CD4-positive, alpha-beta memory T cell (primary cell): ENCODE measurements around the gene REV1. TPM values are rescaled to one million over a fixed set of nuclear protein-coding genes. Genes with fewer than 3 reads are reported as not detected.
A peak's percentile ranks its signal among the peaks of the same experiment; 100 is the strongest.

Source experiments
- CTCF ChIA-PET: fragments of 350-600 bp; sonication (Branson Sonifier 250); formaldehyde crosslinking; loops from one replicate; lab custom pipeline; 2021; ENCODE audit warnings: inconsistent platforms; ENCODE audit not compliant: partially characterized antibody; lab: Charles Lee
- POLR2A ChIA-PET: fragments of 350-600 bp; sonication (Branson Sonifier 250); formaldehyde crosslinking; loops from one replicate; lab custom pipeline; 2021; ENCODE audit not compliant: partially characterized antibody; lab: Charles Lee
- DNase-seq, 5 donors: peaks; one replicate each; pipeline versions ENCODE4 v3.0.0 to v3.0.0-alpha.2; 2020 to 2022; ENCODE audit warnings: mixed read lengths in 1 of 5
- H3K27ac ChIP-seq: one replicate; pipeline ENCODE4 v1.7.0; 2013; ENCODE audit warnings: low read depth, low read length
- H3K27me3 ChIP-seq: 2 replicates; pipeline ENCODE4 v1.7.0; 2013; ENCODE audit warnings: mild to moderate bottlenecking, low read length, moderate library complexity; ENCODE audit not compliant: insufficient read depth
- H3K36me3 ChIP-seq: 2 replicates; pipeline ENCODE4 v1.7.0; 2013; ENCODE audit warnings: mild to moderate bottlenecking, low read length, moderate library complexity; ENCODE audit not compliant: insufficient read depth
- H3K4me1 ChIP-seq: 2 replicates; pipeline ENCODE4 v1.7.0; 2013; ENCODE audit warnings: mild to moderate bottlenecking, low read length, moderate library complexity; ENCODE audit not compliant: insufficient read depth
- H3K4me3 ChIP-seq, 2 donors: one replicate each; pipeline ENCODE4 v1.7.0; 2013; ENCODE audit warnings: low read length in 2 of 2, mild to moderate bottlenecking in 1 of 2
- H3K9me3 ChIP-seq, 2 donors: one replicate each; pipeline ENCODE4 v1.7.0; 2013; ENCODE audit warnings: low read length in 2 of 2, control low read depth in 1 of 2; ENCODE audit not compliant: control insufficient read depth in 1 of 2
- H3K27ac Mint-ChIP-seq, 7 donors: one replicate each; pipeline ENCODE4 v1.8.0; 2020 to 2021; ENCODE audit warnings: mixed read lengths in 7 of 7, mild to moderate bottlenecking in 6 of 7, inconsistent platforms in 3 of 7, moderate library complexity in 3 of 7
- H3K27me3 Mint-ChIP-seq, 2 donors: one replicate each; pipeline ENCODE4 v1.8.0; 2020 to 2021; ENCODE audit warnings: mixed read lengths in 2 of 2
- H3K36me3 Mint-ChIP-seq, 2 donors: one replicate each; pipeline ENCODE4 v1.8.0; 2020 to 2021; ENCODE audit warnings: mixed read lengths in 2 of 2, inconsistent platforms in 1 of 2, mild to moderate bottlenecking in 1 of 2
- H3K4me1 Mint-ChIP-seq, 4 donors: one replicate each; pipeline ENCODE4 v1.8.0; 2020 to 2021; ENCODE audit warnings: mixed read lengths in 4 of 4, mild to moderate bottlenecking in 1 of 4
- H3K4me3 Mint-ChIP-seq, 8 donors: one replicate each; pipeline ENCODE4 v1.8.0; 2020 to 2021; ENCODE audit warnings: mixed read lengths in 8 of 8, mild to moderate bottlenecking in 7 of 8, moderate library complexity in 6 of 8, inconsistent platforms in 3 of 8
- H3K9me3 Mint-ChIP-seq, 8 donors: one replicate each; pipeline ENCODE4 v1.8.0; 2020 to 2021; ENCODE audit warnings: mixed read lengths in 8 of 8, mild to moderate bottlenecking in 5 of 8, inconsistent platforms in 3 of 8, moderate library complexity in 1 of 8
- intact Hi-C: fragments of 100-400 bp; cut with micrococcal nuclease; formaldehyde crosslinking; loops from one replicate; pipeline ENCODE4 v1.15.1; 2023
- polyA plus RNA-seq, 2 donors: library from polyadenylated mRNA; unstranded; fragments of 300-500 nt; fragmentation: Illumina TruSeq; gene quantifications; one replicate each; pipeline ENCODE4 v1.2.3, GENCODE V29; 2021
- total RNA-seq, 2 experiments: library from RNA; stranded (reverse); gene quantifications; one replicate each; pipeline ENCODE4 v1.2.3, GENCODE V29; 2021

Gene REV1
- total and polyA plus RNA-seq, 4 experiments from 2014 or later: 17.0 to 62.0 (median 41.2) TPM

DNA sequence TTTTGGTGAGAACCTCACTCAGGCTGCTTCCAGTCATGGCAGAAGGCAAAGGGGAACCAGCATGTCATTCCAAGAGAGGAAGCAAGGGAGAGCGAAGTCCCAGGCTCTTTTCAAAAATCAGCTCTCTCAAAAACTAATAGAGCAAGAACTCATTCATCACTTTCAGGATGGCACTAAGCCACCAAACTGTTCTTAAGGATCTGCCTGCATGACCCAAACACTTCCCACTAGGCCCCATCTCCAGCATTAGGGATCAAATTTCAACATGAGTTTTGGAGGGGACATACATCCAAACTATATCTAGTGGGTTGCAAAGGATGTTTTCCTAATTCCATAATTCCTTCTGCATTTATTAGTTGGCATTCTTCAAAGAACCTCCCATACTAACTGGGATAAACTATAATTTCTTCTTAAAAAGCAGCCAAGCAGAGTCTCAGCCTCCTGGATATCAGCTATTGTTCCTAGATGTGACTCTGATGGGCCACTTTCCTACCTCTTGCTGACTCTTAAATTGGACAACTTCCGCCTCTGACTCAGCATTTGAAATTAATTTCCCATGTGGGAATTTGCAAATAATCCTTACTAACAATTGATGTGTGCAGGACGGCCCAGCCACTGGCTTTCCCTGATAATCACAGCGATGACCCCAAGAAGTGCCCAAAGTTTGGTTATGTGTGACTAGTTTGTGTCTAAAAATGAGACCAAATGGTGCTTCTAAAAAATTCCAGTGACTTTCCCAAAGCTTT is 5.5 kb upstream of the REV1 start:
- H3K4me1 Mint-ChIP-seq: peaks cover 4 to 8% (median 5%) of the 10 kb centered on the region in 4 donors
- no peak for DNase-seq
- H3K27me3 ChIP-seq: peaks cover 3% of the 10 kb centered on the region
- no peak overlapping the region for H3K27ac ChIP-seq
- H3K36me3 ChIP-seq: no peaks in the 10 kb centered on the region
- intact Hi-C loops: no loop called here
- peaks cover 0 to under 1% of the 10 kb centered on the region in 2 donors for H3K36me3 Mint-ChIP-seq
- H3K9me3 ChIP-seq: no peaks in the 10 kb centered on the region
- H3K9me3 Mint-ChIP-seq: no peaks in the 10 kb centered on the region
- H3K4me3 Mint-ChIP-seq: no peak overlapping the region
- peaks cover 7% of the 10 kb centered on the region for H3K4me1 ChIP-seq
- peak overlapping the region in 1 of 7 donors; percentile 44 for H3K27ac Mint-ChIP-seq
- CTCF ChIA-PET: no interaction called here
- H3K27me3 Mint-ChIP-seq: peaks cover 21 to 22% of the 10 kb centered on the region in 2 donors
- POLR2A ChIA-PET: no interaction called here
- H3K4me3 ChIP-seq: no peak overlapping the region

DNA sequence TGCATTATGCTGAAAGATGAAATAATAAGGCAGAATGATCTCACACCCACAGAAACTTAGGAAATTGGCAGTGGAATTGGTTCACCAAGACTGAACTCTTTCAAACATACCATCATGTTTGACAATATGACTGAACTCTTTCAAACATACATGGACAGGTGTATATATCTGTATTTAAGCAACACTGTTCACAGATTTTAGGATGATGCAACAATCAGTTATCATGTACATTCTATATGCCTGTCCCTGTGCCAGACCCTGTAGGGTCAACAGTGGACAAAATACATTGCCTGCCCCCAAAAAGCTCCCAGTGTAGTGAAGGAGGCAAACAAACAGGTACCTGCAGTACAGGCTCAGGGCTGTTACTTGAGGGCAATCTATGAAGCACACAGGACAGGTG is 2.9 kb upstream of the REV1 start:
- Histone ChIP-seq H3K36me3 (no peaks in the 10 kb centered on the region), H3K4me3 (no peak overlapping the region), H3K9me3 (no peaks in the 10 kb centered on the region), H3K27ac (no peak overlapping the region), H3K27me3 (no peaks in the 10 kb centered on the region), H3K4me1 (peaks cover 17% of the 10 kb centered on the region)
- Mint-ChIP-seq H3K27me3 (peaks cover 6 to 10% of the 10 kb centered on the region in 2 donors), H3K4me1 (peaks cover 12 to 21% (median 14%) of the 10 kb centered on the region in 4 donors), H3K9me3 (peaks cover 0 to 2% (median 0%) of the 10 kb centered on the region in 8 donors), H3K4me3 (no peak overlapping the region), H3K36me3 (peaks cover 0 to 9% of the 10 kb centered on the region in 2 donors), H3K27ac (peak overlapping the region in 5 of 7 donors; percentile 13 to 83 (median 39))
- intact Hi-C loops: loop anchor here (5.0 kb wide), 2 partner anchors 65 to 405 kb away; no protein-coding TSS in a partner anchor
- POLR2A ChIA-PET: no interaction called here
- CTCF ChIA-PET: no interaction called here
- no peak for DNase-seq

DNA sequence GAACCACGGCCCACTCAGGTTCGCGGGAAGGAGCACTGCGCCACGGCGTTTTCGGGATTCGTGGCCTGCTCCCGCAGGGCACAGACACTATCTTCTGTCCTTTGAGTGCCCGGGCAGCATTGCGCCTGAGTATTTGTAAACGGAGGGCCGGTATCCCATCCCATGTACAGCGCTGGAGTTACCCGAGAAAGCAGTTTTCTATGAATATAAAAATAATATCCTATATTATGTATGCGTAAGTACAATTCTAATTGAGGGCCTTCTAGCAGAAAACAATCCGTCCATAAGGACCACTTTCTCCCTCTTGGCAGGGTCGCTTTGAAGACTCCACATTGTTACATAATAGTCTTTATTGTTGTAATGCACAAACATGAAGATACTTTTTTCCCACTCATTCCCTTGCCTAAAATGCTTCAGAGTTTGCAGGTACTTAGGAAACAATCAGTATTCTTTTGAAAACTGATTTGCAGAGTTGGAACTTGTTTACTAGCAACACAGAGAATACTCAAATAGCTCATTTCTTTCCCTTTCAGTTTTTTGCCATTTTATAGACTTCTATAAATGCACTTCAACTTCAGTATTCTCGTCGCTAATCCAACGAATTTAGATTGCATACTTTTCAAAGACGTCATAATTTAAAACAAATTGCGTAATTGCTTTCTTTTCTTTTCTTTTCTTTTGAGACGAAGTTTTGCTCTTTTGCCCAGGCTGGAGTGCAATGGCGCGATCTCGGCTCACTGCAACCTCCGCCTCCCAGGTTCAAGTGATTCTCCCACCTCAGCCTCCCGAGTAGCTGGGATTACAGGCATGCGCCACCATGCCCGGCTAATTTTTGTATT is 1.0 kb upstream of the REV1 start:
- Mint-ChIP-seq H3K27ac (peak overlapping the region; percentile 95 to 99 (median 98)), H3K36me3 (peaks cover 0 to 9% of the 10 kb centered on the region in 2 donors), H3K4me3 (peak overlapping the region; percentile 92 to 99 (median 94)), H3K27me3 (peaks cover 3 to 5% of the 10 kb centered on the region in 2 donors), H3K4me1 (peaks cover 20 to 36% (median 26%) of the 10 kb centered on the region in 4 donors), H3K9me3 (peaks cover 0 to 2% (median 0%) of the 10 kb centered on the region in 8 donors)
- Histone ChIP-seq H3K4me3 (peak overlapping the region; percentile 76 to 89), H3K36me3 (no peaks in the 10 kb centered on the region), H3K9me3 (no peaks in the 10 kb centered on the region), H3K4me1 (peaks cover 28% of the 10 kb centered on the region), H3K27me3 (no peaks in the 10 kb centered on the region), H3K27ac (peak overlapping the region; percentile 69)
- ChIA-PET CTCF (interaction anchor here (0.9 to 2.8 kb wide), 7 partner anchors 9 to 311 kb away, joined by 3 to 24 read pairs (median 3); partner anchors contain the start of genes EIF5B and TXNDC9), POLR2A (interaction anchor here (1.0 to 1.9 kb wide), 4 partner anchors 154 to 349 kb away, joined by 4 to 13 read pairs (median 8); partner anchors contain the start of genes C2orf15, EIF5B, LIPT1 and TSGA10)
- DNase-seq: no peak
- intact Hi-C loops: loop anchor here (1.0 to 5.0 kb wide), 7 partner anchors 64 to 425 kb away; partner anchors contain the start of genes C2orf15, MITD1, MRPL30 and TXNDC9

DNA sequence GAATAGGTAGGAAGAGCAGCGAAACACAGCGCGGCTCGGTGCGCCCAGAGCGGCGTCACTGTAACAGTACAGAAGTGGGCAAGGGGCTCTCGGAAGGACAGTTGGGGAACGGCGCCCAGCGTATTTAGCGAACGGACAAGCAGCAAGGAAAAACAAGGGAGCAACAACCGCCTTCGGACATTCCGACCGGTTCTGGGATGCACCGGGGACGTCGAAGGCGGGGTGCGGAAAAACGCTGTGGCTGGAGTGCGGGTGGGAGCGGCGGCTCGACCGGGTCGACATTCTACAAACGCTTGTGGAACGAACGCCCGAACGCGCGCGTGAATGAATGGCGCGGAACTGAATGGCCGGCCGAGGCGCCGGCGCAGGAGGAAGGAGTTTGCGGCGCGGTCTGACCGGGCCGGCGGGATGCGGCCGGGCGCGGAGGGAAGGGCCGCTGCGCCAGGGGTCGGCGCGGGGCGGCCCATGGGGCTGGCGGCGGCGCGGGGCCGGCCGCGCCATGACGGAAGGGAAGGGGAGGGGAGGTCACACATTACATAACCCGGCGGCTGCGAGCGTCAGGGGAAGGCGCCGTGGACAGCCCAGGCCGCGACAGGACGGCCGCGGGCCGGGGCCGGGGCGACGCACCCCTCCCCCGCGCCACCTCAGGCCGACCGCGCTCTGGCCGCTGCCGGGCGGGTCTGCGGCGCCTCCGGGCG is 605 bp downstream of the REV1 start:
- no peaks in the 10 kb centered on the region for H3K27me3 ChIP-seq
- POLR2A ChIA-PET: interaction anchor here (1.2 to 1.5 kb wide), 2 partner anchors 152 to 348 kb away, joined by 4 to 7 read pairs; partner anchors contain the start of gene EIF5B
- Mint-ChIP-seq H3K4me1 (peaks cover 25 to 51% (median 36%) of the 10 kb centered on the region in 4 donors), H3K36me3 (peaks cover 0 to 9% of the 10 kb centered on the region in 2 donors), H3K9me3 (peaks cover 0 to 2% (median 0%) of the 10 kb centered on the region in 8 donors), H3K27ac (peak overlapping the region; percentile 91 to 99 (median 97)), H3K27me3 (peaks cover 3 to 5% of the 10 kb centered on the region in 2 donors), H3K4me3 (peak overlapping the region; percentile 90 to 100 (median 98))
- intact Hi-C loops: no loop called here
- H3K27ac ChIP-seq: peak overlapping the region; percentile 69
- peaks cover 40% of the 10 kb centered on the region for H3K4me1 ChIP-seq
- H3K4me3 ChIP-seq: peak overlapping the region; percentile 53 to 72
- H3K9me3 ChIP-seq: no peaks in the 10 kb centered on the region
- no peaks in the 10 kb centered on the region for H3K36me3 ChIP-seq
- CTCF ChIA-PET: no interaction called here
- DNase-seq: peak; percentile 36 to 60 (median 55)

DNA sequence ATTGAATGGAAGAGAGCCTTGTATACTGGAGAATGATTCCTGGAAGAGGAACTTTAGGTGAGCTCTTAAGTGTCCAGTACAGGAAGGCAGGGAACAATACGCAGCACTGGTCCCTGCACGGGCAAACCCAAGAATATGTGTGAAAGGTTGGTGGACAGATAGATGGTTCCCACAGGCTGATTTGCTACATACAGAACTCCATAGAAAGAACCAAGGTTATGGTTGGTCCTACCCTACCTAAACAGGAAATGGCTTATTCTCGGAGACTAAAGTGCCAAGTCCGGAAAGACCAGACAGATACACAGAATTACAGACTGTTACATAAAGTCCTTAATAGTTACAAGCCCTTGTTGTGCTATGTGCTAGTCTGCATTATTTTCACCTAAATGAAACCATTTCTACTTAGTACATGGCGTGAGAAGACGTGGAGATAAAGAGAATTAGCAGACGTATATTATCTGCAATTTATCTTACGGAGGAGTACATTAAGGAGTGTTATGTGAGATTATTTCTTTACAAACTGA is 1.2 kb downstream of the REV1 start:
- Mint-ChIP-seq H3K4me3 (peak overlapping the region; percentile 90 to 100 (median 98)), H3K9me3 (peaks cover 0 to 2% (median 0%) of the 10 kb centered on the region in 8 donors), H3K4me1 (peaks cover 29 to 57% (median 40%) of the 10 kb centered on the region in 4 donors), H3K36me3 (peaks cover 0 to 9% of the 10 kb centered on the region in 2 donors), H3K27ac (peak overlapping the region; percentile 91 to 99 (median 97)), H3K27me3 (peaks cover 3 to 5% of the 10 kb centered on the region in 2 donors)
- no peaks in the 10 kb centered on the region for H3K36me3 ChIP-seq
- peak in 3 of 5 donors; percentile 17 to 30 (median 18) for DNase-seq
- H3K9me3 ChIP-seq: no peaks in the 10 kb centered on the region
- peak overlapping the region; percentile 69 for H3K27ac ChIP-seq
- ChIA-PET CTCF (no interaction called here), POLR2A (interaction anchor here (1.2 to 1.5 kb wide), 2 partner anchors 152 to 348 kb away, joined by 4 to 7 read pairs; partner anchors contain the start of gene EIF5B)
- H3K4me1 ChIP-seq: peaks cover 40% of the 10 kb centered on the region
- no peaks in the 10 kb centered on the region for H3K27me3 ChIP-seq
- intact Hi-C loops: no loop called here
- peak overlapping the region; percentile 53 to 72 for H3K4me3 ChIP-seq

DNA sequence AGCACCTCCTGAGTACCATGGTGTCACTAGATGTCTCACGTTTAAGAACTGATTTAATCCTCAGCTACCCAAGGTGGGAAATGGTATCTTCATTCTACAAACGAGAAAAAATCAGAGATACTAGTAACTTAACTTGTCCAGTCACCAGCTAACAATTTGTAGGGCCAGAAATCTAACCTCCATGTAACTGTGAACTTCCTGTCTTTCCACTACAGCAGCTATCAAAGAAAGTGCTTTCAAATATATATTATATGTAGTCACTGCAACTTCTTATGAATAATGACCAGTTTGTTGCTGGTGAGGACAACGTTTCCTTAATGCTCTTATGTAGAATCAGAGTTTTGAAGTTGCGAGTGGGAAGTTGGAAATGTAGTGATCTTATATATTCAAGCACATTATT is 1.9 kb downstream of the REV1 start:
- peak overlapping the region in 3 of 7 donors; percentile 27 to 95 (median 39) for H3K27ac Mint-ChIP-seq
- intact Hi-C loops: no loop called here
- H3K4me3 ChIP-seq: no peak overlapping the region

More for the DNA sequence above, 1.9 kb downstream of the REV1 start:
- H3K9me3 Mint-ChIP-seq: peaks cover 0 to 2% (median 0%) of the 10 kb centered on the region in 8 donors
- Histone ChIP-seq H3K4me1 (peaks cover 44% of the 10 kb centered on the region), H3K9me3 (no peaks in the 10 kb centered on the region), H3K36me3 (no peaks in the 10 kb centered on the region), H3K27me3 (no peaks in the 10 kb centered on the region), H3K27ac (no peak overlapping the region)
- peaks cover 0 to 9% of the 10 kb centered on the region in 2 donors for H3K36me3 Mint-ChIP-seq
- CTCF ChIA-PET: no interaction called here
- H3K4me1 Mint-ChIP-seq: peaks cover 31 to 63% (median 45%) of the 10 kb centered on the region in 4 donors
- peak overlapping the region in 5 of 8 donors; percentile 17 to 97 (median 90) for H3K4me3 Mint-ChIP-seq
- peaks cover under 1 to 5% of the 10 kb centered on the region in 2 donors for H3K27me3 Mint-ChIP-seq
- POLR2A ChIA-PET: interaction anchor here (1.2 to 1.5 kb wide), 2 partner anchors 151 to 347 kb away, joined by 4 to 7 read pairs; partner anchors contain the start of gene EIF5B
- no peak for DNase-seq
